ENCODE results near the gene SLCO6A1.
"Not testable (repeated sequence)": the region's sequence is repeated elsewhere in the genome, so short reads cannot be mapped to it uniquely, and the experiment has no call there.

The SLCO6A1 gene, protein sequence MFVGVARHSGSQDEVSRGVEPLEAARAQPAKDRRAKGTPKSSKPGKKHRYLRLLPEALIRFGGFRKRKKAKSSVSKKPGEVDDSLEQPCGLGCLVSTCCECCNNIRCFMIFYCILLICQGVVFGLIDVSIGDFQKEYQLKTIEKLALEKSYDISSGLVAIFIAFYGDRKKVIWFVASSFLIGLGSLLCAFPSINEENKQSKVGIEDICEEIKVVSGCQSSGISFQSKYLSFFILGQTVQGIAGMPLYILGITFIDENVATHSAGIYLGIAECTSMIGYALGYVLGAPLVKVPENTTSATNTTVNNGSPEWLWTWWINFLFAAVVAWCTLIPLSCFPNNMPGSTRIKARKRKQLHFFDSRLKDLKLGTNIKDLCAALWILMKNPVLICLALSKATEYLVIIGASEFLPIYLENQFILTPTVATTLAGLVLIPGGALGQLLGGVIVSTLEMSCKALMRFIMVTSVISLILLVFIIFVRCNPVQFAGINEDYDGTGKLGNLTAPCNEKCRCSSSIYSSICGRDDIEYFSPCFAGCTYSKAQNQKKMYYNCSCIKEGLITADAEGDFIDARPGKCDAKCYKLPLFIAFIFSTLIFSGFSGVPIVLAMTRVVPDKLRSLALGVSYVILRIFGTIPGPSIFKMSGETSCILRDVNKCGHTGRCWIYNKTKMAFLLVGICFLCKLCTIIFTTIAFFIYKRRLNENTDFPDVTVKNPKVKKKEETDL

GRCh38 chr5:102498271-102499034, at the start of gene SLCO6A1:
TSS of gene SLCO6A1 (minus strand) at chr5:102499001. CDS start at chr5:102498844, 157 bp downstream.
- no peak for DNase-seq

GRCh38 chr5:102547141-102548035, 48.6 kb upstream of the SLCO6A1 start:
- no peak for DNase-seq

GRCh38 chr5:102545175-102545574, 46.4 kb upstream of the SLCO6A1 start:
- no peak for DNase-seq

DNA sequence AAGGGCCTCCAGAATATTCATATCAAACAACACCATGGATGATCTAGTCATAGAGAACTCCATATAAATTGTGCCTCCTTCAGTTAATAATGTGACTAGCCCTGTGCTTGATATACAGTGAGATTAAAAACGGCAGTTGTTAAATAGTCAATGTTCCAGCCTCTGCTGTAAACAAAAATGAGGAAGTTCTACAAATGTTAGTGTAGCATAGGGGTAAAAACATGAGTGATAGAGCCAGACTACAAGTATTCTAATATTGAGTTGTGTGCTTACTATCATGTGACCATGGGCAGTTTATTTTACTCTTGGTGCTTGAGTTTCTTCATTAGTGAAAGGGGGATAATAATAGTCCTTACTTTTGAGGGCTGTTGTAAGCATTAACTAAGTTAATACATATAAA, 43.3 kb upstream of the SLCO6A1 start:
- DNase-seq = no peak

- no peak for DNase-seq
Observed at GRCh38 chr5:102539996-102540728, 41.4 kb upstream of the SLCO6A1 start.

DNA sequence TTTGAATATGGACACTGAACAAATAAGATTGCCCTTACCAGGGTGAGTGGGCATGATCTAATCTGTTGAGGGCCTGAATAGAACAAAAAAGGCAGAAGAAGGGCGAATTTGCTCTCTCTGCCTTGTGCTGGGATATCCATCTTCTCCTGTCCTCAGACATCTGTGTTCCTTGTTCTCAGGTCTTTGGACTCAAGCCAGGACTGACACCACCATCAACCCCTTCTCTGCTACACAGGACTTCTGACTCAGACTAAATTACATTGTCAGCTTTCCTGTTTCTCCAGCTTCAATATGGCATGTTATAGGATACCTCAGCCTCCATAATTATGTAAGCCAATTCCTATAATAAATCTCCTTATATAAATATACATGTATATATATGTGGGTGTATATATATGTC, 40.8 kb upstream of the SLCO6A1 start:
- DNase-seq = no peak

- no peak for DNase-seq
Observed at GRCh38 chr5:102537011-102537410, 38.2 kb upstream of the SLCO6A1 start.

DNA sequence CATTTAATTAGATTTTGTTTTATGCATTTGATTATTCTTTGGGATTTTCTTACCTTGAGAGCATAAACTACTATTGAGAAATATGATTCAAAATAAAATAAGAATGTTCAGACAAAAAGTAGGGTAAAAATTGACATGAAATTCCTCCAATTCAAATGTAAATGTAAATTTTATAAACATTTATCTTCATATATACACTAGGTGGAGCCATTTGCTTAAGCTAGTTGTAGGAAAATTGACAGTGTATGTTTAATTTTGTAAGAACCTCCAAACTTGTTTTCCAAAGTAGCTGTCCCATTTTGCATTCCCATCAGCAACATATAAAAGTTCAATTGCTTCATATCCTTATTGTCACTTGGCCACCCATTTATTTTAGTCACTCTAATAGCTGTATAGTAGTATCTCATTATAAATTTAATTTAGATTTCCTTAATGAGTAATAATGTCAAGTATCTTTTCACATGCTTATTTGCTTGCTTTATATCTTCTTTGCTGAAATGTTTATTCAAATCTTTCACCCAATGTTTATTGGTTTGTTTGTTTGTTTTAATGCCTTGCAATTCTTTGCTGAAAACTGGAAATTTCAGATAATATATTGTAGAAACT, 37.6 kb upstream of the SLCO6A1 start:
- no peak for DNase-seq

- DNase-seq = no peak
Observed at GRCh38 chr5:102532123-102532522, 33.3 kb upstream of the SLCO6A1 start.

GRCh38 chr5:102531506-102531905, 32.7 kb upstream of the SLCO6A1 start:
- DNase-seq = peak; percentile 8

DNA sequence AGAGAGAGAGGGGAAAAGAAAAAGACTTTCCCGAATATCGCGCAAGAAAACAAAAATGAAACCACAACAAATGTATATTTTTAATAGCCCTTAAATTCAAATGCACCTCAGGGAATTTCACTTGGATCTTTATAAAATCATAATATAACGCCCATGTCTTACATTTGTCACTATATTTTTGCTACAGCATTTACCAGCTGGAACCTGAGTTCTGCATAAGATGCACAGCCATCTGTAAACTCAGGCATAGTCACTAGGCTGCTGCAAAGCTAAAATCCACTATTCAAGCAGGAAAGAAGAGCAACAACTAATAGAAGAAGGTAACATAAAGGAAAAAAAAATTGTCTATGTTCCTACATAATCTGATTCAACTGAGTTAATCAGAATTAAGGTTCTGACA, 30.6 kb upstream of the SLCO6A1 start:
- DNase-seq = no peak

GRCh38 chr5:102529031-102529430, 30.2 kb upstream of the SLCO6A1 start:
- DNase-seq = no peak

GRCh38 chr5:102528600-102528999, 29.8 kb upstream of the SLCO6A1 start:
- DNase-seq = no peak

DNA sequence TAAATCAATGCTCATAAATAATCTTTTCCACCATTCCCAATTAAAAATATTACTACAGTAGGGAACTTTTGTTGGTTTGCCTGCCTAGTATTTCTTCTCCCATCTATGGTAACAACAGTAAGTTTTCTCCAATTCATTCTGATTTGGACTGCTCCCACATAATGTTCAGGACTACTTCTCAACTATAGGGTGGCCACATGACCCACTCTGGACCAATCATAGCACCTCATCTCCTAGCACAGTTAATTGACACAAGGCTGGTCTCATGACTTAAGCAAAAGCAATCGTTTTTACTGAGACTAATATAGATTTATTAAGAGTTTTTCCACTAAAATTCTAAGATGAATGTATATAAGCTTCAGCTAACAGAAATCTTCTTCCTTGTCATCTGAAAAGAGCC, 28.7 kb upstream of the SLCO6A1 start:
- no peak for DNase-seq

DNA sequence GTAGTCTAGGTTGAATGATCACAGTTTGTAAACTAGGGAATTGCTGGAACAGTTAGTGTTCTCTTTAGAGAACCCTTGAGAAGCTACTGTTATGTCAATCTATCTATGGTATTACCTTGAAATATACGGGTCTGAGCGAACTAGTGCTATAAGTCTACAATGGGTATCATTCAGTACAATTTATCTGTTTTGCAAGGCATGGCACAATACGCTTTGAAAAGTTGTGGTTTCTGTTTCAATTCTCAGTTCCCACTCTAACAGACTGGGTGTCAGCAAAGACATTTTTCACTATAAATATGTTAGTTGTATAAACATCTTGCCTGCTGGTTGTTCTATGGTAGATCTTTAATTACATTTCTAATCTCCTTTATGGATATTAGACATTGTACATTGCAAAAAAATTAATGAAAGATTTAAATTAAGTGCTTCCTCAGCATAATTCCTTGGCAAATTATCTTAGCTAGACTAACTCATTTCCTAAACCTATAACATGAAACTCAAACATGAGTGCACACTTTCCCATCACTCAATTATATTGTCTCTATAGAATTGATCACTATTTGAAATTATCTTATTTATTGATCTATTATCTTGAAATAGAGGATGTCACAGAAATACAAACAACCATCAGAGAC, 24.9 kb upstream of the SLCO6A1 start:
- no peak for DNase-seq

GRCh38 chr5:102511666-102512065, 12.9 kb upstream of the SLCO6A1 start:
- no peak for DNase-seq

- DNase-seq = not testable (repeated sequence)
Observed at GRCh38 chr5:102491261-102491914, 7.4 kb downstream of the SLCO6A1 start.

DNA sequence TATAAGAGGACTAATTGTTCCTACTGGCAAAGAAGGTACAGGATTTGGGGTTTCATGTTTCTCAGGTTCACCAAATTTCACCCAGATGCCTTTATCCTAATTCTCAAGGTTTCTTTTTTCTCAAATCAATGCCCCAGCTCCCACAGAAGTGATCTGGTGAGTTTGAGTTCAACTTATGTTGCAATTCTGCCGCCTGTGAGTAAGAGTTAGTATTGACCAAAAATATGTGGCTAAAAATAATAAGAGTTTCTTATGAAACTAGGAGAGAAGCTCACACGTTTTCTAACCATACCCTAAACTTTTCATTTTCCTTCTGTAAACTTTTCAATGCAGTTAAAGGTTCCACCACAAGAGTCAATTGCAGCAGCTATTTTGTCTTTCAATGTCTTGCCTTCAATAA, 15.1 kb downstream of the SLCO6A1 start:
- no peak for DNase-seq

- DNase-seq = no peak
Observed at GRCh38 chr5:102481054-102481715, 17.6 kb downstream of the SLCO6A1 start.

DNA sequence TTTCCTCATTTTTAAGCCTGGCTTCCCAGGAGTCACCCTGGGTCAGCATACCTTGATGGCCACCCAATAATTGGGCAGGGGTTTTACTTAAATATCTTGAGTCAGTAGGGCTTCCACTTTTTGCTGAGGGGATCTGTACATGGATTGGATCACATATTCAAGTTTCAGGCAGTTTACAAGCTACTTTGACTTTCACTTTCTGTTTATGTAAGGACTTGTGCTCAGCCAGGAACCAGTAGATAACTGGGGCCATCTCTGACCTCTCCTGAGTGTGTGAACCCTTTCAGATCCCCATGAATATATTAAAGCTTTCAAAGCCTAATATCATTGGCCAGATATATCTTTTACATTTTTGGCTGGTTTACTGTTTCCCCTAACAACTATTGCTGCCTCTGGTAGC, 45.1 kb downstream of the SLCO6A1 start:
- peak; percentile 1 for DNase-seq

Measured in CD4-positive, alpha-beta T cell treated with Interleukin-17A for 1 hour (primary cell).